Gastrocnemius medialis (tissue), 4 donors: ENCODE measurements around the gene PHF12. TPM values are rescaled to one million over a fixed set of nuclear protein-coding genes. Genes with fewer than 3 reads are reported as not detected.

Experiments
- ATAC-seq, 2 donors: fragments of 150-250 bp; one replicate each; pipeline ENCODE4 v1.9.1; 2016
- DNase-seq, 2 donors: peaks; one replicate each; pipeline ENCODE4 v3.0.0-alpha.2; 2019
- H3K27ac ChIP-seq, 4 donors: fragments of 200-600 bp; sonication (generic); 1 replicate in 1 of 4; 2 replicates in 3 of 4; pipeline ENCODE4 v1.5.1; 2016 to 2018; ENCODE audit warnings: mild to moderate bottlenecking in 2 of 4, moderate library complexity in 1 of 4
- H3K27me3 ChIP-seq, 3 donors: fragments of 200-600 bp; sonication (generic) in 2 of 3; 1 replicate in 1 of 3; 2 replicates in 2 of 3; pipeline versions ENCODE4 v1.5.1 to v1.6.0; 2016 to 2019; ENCODE audit warnings: mild to moderate bottlenecking in 1 of 3, moderate library complexity in 1 of 3
- H3K36me3 ChIP-seq, 2 donors: fragments of 200-600 bp; sonication (generic) in 1 of 2; one replicate each; pipeline ENCODE4 v1.5.1; 2017 to 2018
- H3K4me1 ChIP-seq, 2 donors: fragments of 200-600 bp; sonication (generic) in 1 of 2; one replicate each; pipeline ENCODE4 v1.5.1; 2016 to 2017; ENCODE audit warnings: mild to moderate bottlenecking in 2 of 2
- H3K4me3 ChIP-seq, 4 donors: fragments of 200-600 bp; sonication (generic) in 3 of 4; 1 replicate in 1 of 4; 2 replicates in 3 of 4; pipeline ENCODE4 v1.5.1; 2016 to 2019; ENCODE audit warnings: mild to moderate bottlenecking in 2 of 4
- H3K9me3 ChIP-seq, 3 donors: fragments of 200-600 bp; sonication (generic) in 2 of 3; 1 replicate in 1 of 3; 2 replicates in 2 of 3; pipeline ENCODE4 v1.5.1; 2016 to 2019
- CTCF ChIP-seq, 5 experiments: fragments of 450-650 bp in 3 of 5; fragments of 200-600 bp in 2 of 5; sonication (generic) in 2 of 5; IDR thresholded peaks in 4 of 5; conservative IDR thresholded peaks in 1 of 5; 1 replicate in 4 of 5; 2 replicates in 1 of 5; pipeline ENCODE4 v1.5.1; 2016 to 2019; ENCODE audit warnings: antibody characterized with exemption in 5 of 5, mild to moderate bottlenecking in 3 of 5, moderate library complexity in 3 of 5
- POLR2A ChIP-seq, 2 donors: fragments of 450-650 bp; IDR thresholded peaks; one replicate each; pipeline ENCODE4 v1.6.1; 2017; ENCODE audit warnings: antibody characterized with exemption in 2 of 2, mild to moderate bottlenecking in 2 of 2, moderate library complexity in 2 of 2
- in situ Hi-C, 4 donors: fragments of 200-750 bp; cut with MboI; loops; one replicate each; pipeline versions ENCODE4 v1.15.0 to v1.8.0; 2017; ENCODE audit warnings: low sequenced_read_pairs in 4 of 4
- intact Hi-C: fragments of 100-400 bp; cut with DNase I; formaldehyde crosslinking; loops from one replicate; pipeline ENCODE4 v1.15.1; 2023; ENCODE audit warnings: low total_unique reads
- total RNA-seq, 4 donors: library from RNA; depleted of rRNA; stranded (reverse); fragments of >200 nt; gene quantifications; one replicate each; pipeline versions ENCODE4 v1.1.0 to v1.2.3, GENCODE V29; 2016

Gene PHF12
- total RNA-seq, 4 donors from 2014 or later: 22.1 to 37.3 (median 24.2) TPM

DNA sequence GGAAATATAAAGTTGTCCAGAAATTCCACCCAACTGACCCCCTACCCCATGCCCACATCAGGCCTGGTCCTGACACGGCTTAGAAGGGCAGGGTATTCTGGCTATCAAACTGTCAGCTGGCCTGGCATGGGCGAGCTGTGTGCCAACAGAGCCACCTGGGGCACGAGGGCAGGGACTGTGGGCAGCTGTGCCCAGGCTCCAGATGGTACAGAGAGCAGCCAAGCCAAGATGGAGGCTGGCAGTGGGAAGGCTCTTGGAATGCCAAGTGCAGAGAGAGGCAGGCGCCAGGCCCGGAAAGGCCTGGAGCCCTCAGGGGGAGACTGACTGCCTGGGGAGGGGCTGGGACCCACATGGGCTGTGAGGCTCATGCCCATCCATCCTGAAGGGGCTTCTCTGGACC lies 24.3 kb upstream of the PHF12 start:
- Histone ChIP-seq H3K27ac (no peak overlapping the region), H3K27me3 (no peaks in the 10 kb centered on the region), H3K36me3 (no peaks in the 10 kb centered on the region), H3K4me1 (peaks cover 0 to 4% of the 10 kb centered on the region in 2 donors), H3K4me3 (no peak overlapping the region), H3K9me3 (no peaks in the 10 kb centered on the region)
- ATAC-seq (peak in 1 of 2 donors; percentile 27), DNase-seq (no peak)
- intact Hi-C loops (no loop called here), in situ Hi-C loops (no loop called here)
- TF ChIP-seq POLR2A (IDR thresholded peaks at IDR 0.05): no peak
- no peak for TF ChIP-seq CTCF (IDR thresholded peaks at IDR 0.05 in 4 of 5, conservative IDR thresholded peaks at IDR 0.05 in 1 of 5)

- no peaks in the 10 kb centered on the region for H3K9me3 ChIP-seq
- no peak overlapping the region for H3K4me3 ChIP-seq
- intact Hi-C loops: no loop called here
- in situ Hi-C loops: no loop called here
- ATAC-seq (no peak), DNase-seq (no peak)
- H3K27me3 ChIP-seq: no peaks in the 10 kb centered on the region
- H3K36me3 ChIP-seq: no peaks in the 10 kb centered on the region
- peaks cover 0 to 4% of the 10 kb centered on the region in 2 donors for H3K4me1 ChIP-seq
- TF ChIP-seq CTCF (IDR thresholded peaks at IDR 0.05 in 4 of 5, conservative IDR thresholded peaks at IDR 0.05 in 1 of 5) (no peak), POLR2A (IDR thresholded peaks at IDR 0.05) (no peak)
- no peak overlapping the region for H3K27ac ChIP-seq
These were observed 23.7 kb upstream of the PHF12 start for GRCh38 chr17:28975031-28975430.

- Histone ChIP-seq H3K36me3 (no peaks in the 10 kb centered on the region), H3K27ac (no peak overlapping the region), H3K27me3 (no peaks in the 10 kb centered on the region), H3K4me1 (peaks cover 0 to 4% of the 10 kb centered on the region in 2 donors), H3K9me3 (no peaks in the 10 kb centered on the region), H3K4me3 (no peak overlapping the region)
- in situ Hi-C loops: loop anchor here in 3 of 4 donors (25.0 kb wide), 2 partner anchors 612 to 637 kb away; partner anchors contain the start of genes IFT20 (in 2 of the 3), TNFAIP1 (in 2 of the 3), POLDIP2 (in 1 of the 3) and SARM1 (in 1 of the 3)
- intact Hi-C loops: no loop called here
- DNase-seq (no peak), ATAC-seq (no peak)
- TF ChIP-seq POLR2A (IDR thresholded peaks at IDR 0.05) (no peak), CTCF (IDR thresholded peaks at IDR 0.05 in 4 of 5, conservative IDR thresholded peaks at IDR 0.05 in 1 of 5) (no peak)
These were observed 23.1 kb upstream of the PHF12 start for GRCh38 chr17:28974451-28974850.

DNA sequence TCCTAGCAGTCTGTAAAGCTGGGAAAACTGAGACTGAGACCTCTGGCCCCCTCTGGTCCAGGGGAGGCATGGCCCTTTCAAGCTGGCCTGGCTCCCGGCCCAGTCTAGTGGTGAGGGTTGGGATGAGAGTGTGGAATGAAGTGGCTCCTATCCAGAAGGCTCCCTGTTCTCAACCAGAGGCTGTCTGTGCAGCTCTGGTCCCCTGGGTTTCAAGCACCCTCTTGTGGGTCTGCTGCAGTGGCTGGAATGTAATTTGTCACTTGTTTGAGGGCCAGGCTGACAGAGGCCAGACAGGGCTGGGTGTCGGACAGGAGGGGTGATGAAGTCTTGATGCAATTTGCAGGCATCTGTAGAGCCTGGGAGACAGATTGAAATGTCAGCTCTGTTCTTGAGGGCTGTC lies 22.1 kb upstream of the PHF12 start:
- Histone ChIP-seq H3K4me1 (peaks cover 0 to 4% of the 10 kb centered on the region in 2 donors), H3K27ac (no peak overlapping the region), H3K27me3 (no peaks in the 10 kb centered on the region), H3K4me3 (no peak overlapping the region), H3K9me3 (no peaks in the 10 kb centered on the region), H3K36me3 (no peaks in the 10 kb centered on the region)
- DNase-seq (no peak), ATAC-seq (no peak)
- intact Hi-C loops: no loop called here
- TF ChIP-seq CTCF (IDR thresholded peaks at IDR 0.05 in 4 of 5, conservative IDR thresholded peaks at IDR 0.05 in 1 of 5) (no peak), POLR2A (IDR thresholded peaks at IDR 0.05) (no peak)
- in situ Hi-C loops: loop anchor here in 3 of 4 donors (25.0 kb wide), 2 partner anchors 611 to 636 kb away; partner anchors contain the start of genes IFT20 (in 2 of the 3), TNFAIP1 (in 2 of the 3), POLDIP2 (in 1 of the 3) and SARM1 (in 1 of the 3)

- Histone ChIP-seq H3K9me3 (no peaks in the 10 kb centered on the region), H3K27me3 (no peaks in the 10 kb centered on the region), H3K4me1 (peaks cover 0 to 4% of the 10 kb centered on the region in 2 donors), H3K4me3 (no peak overlapping the region), H3K36me3 (no peaks in the 10 kb centered on the region), H3K27ac (no peak overlapping the region)
- no peak for ATAC-seq
- TF ChIP-seq CTCF (IDR thresholded peaks at IDR 0.05 in 4 of 5, conservative IDR thresholded peaks at IDR 0.05 in 1 of 5) (no peak), POLR2A (IDR thresholded peaks at IDR 0.05) (no peak)
- in situ Hi-C loops: loop anchor here in 3 of 4 donors (25.0 kb wide), 2 partner anchors 610 to 635 kb away; partner anchors contain the start of genes IFT20 (in 2 of the 3), TNFAIP1 (in 2 of the 3), POLDIP2 (in 1 of the 3) and SARM1 (in 1 of the 3)
- intact Hi-C loops: no loop called here
- DNase-seq: no peak
These were observed 21.1 kb upstream of the PHF12 start for GRCh38 chr17:28972437-28972836.
